WTC11 (cell line): Measurements from ENCODE around the gene ERFL.

Source experiments
- ATF1 ChIP-seq: sonication (generic); formaldehyde crosslinking; IDR thresholded peaks from 2 replicates; pipeline ENCODE4 v1.8.1; 2023; ENCODE audit warnings: mild to moderate bottlenecking, moderate library complexity, missing genetic modification reagents
- NR3C1 ChIP-seq: sonication (generic); formaldehyde crosslinking; conservative IDR thresholded peaks from 2 replicates; pipeline ENCODE4 v1.8.1; 2023; ENCODE audit warnings: low read depth, mild to moderate bottlenecking, missing genetic modification reagents
- SMAD3 ChIP-seq: sonication (generic); formaldehyde crosslinking; IDR thresholded peaks from 2 replicates; pipeline ENCODE4 v1.8.0; 2022; ENCODE audit warnings: missing genetic modification reagents, mild to moderate bottlenecking, borderline replicate concordance
- SOX15 ChIP-seq: fragments of 250-450 bp; sonication (Bioruptor Pico); IDR thresholded peaks from 2 replicates; pipeline ENCODE4 v1.9.0; 2021; ENCODE audit warnings: mild to moderate bottlenecking
- SP1 ChIP-seq: sonication (generic); formaldehyde crosslinking; conservative IDR thresholded peaks from 2 replicates; pipeline ENCODE4 v1.8.1; 2022; ENCODE audit warnings: missing genetic modification reagents
- TP53 ChIP-seq: sonication (generic); formaldehyde crosslinking; IDR thresholded peaks from 2 replicates; pipeline ENCODE4 v1.8.1; 2023; ENCODE audit warnings: mild to moderate bottlenecking, missing genetic modification reagents
- TF ChIP-seq, protein P1 (sequence below): fragments of 250-450 bp; sonication (Bioruptor Pico); IDR thresholded peaks from 2 replicates; pipeline ENCODE4 v1.8.0; 2021; ENCODE audit warnings: mild to moderate bottlenecking
- TF ChIP-seq, protein P2 (sequence below): sonication (generic); formaldehyde crosslinking; IDR thresholded peaks from 2 replicates; pipeline ENCODE4 v1.8.0; 2022; ENCODE audit warnings: mild to moderate bottlenecking, missing genetic modification reagents
- TF ChIP-seq, protein P3 (sequence below): fragments of 200-600 bp; IDR thresholded peaks from 2 replicates; pipeline ENCODE4 v1.8.0; 2022; ENCODE audit warnings: antibody characterized with exemption
- TF ChIP-seq, protein P4 (sequence below): sonication (generic); formaldehyde crosslinking; IDR thresholded peaks from 2 replicates; pipeline ENCODE4 v1.8.0; 2022; ENCODE audit warnings: missing genetic modification reagents
- TF ChIP-seq, protein P5 (sequence below): sonication (generic); formaldehyde crosslinking; IDR thresholded peaks from 2 replicates; pipeline ENCODE4 v1.8.0; 2022; ENCODE audit warnings: mild to moderate bottlenecking, missing genetic modification reagents
- TF ChIP-seq, protein P6 (sequence below): sonication (generic); formaldehyde crosslinking; IDR thresholded peaks from 2 replicates; pipeline ENCODE4 v1.8.1; 2022; ENCODE audit warnings: low read depth, mild to moderate bottlenecking, moderate library complexity, missing genetic modification reagents, borderline replicate concordance
- TF ChIP-seq, protein P7 (sequence below): sonication (generic); formaldehyde crosslinking; IDR thresholded peaks from 2 replicates; pipeline ENCODE4 v1.8.1; 2023; ENCODE audit warnings: mild to moderate bottlenecking, moderate library complexity, missing genetic modification reagents

DNA sequence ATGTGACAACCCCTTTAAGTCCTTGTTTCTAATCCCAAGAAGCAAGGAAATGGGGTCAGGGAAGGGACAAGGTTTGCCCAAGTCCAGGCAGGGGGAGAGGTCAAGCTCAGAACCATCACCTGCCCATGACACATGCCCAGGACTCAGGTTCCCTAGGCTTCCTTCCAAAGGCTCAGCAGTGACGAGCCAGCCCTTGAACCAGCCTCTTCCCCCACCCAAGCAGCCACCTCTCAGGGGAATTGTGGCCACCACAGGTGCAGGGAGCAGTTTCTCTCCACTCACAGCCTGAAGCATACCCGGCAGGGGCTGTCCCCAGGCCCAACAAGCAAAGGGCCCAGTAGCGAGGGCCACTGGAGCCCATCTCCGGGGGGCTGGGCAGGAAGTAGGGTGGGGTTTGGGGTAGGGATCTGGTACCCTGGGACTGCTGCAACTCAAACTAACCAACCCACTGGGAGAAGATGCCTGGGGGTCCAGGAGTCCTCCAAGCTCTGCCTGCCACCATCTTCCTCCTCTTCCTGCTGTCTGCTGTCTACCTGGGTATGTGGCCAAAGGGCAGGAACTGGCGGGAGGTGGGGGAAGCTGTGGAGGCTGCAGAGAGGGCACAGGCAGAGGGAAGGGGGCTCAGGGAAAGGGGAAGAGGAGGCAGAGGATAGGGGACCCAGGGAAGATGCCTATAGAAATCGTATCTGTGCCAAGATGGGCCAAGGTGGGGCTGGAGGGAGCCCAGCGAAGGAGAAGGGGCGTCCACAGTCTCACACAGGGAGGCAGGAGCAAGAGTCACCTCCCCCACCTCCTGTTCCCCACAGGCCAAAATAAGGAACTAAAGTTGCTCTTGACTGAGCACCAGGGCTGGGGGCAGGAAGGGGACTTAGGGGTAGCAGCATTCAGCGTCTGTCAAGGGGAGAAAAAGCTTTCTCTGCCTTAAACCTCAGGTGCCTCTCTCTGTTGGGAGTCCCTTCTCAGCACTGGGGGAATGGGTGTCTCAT lies 51.1 kb downstream of the ERFL start, which contains the start of gene CD79A:
- no peak for TF ChIP-seq NR3C1 (CRISPR knock-in tag)
- TF ChIP-seq SP1 (CRISPR knock-in tag): no peak
- TF ChIP-seq, protein P1, sequence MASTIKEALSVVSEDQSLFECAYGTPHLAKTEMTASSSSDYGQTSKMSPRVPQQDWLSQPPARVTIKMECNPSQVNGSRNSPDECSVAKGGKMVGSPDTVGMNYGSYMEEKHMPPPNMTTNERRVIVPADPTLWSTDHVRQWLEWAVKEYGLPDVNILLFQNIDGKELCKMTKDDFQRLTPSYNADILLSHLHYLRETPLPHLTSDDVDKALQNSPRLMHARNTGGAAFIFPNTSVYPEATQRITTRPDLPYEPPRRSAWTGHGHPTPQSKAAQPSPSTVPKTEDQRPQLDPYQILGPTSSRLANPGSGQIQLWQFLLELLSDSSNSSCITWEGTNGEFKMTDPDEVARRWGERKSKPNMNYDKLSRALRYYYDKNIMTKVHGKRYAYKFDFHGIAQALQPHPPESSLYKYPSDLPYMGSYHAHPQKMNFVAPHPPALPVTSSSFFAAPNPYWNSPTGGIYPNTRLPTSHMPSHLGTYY (CRISPR knock-in tag): no peak
- TF ChIP-seq, protein P2, sequence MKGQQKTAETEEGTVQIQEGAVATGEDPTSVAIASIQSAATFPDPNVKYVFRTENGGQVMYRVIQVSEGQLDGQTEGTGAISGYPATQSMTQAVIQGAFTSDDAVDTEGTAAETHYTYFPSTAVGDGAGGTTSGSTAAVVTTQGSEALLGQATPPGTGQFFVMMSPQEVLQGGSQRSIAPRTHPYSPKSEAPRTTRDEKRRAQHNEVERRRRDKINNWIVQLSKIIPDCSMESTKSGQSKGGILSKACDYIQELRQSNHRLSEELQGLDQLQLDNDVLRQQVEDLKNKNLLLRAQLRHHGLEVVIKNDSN (CRISPR knock-in tag): no peak
- TF ChIP-seq, protein P3, sequence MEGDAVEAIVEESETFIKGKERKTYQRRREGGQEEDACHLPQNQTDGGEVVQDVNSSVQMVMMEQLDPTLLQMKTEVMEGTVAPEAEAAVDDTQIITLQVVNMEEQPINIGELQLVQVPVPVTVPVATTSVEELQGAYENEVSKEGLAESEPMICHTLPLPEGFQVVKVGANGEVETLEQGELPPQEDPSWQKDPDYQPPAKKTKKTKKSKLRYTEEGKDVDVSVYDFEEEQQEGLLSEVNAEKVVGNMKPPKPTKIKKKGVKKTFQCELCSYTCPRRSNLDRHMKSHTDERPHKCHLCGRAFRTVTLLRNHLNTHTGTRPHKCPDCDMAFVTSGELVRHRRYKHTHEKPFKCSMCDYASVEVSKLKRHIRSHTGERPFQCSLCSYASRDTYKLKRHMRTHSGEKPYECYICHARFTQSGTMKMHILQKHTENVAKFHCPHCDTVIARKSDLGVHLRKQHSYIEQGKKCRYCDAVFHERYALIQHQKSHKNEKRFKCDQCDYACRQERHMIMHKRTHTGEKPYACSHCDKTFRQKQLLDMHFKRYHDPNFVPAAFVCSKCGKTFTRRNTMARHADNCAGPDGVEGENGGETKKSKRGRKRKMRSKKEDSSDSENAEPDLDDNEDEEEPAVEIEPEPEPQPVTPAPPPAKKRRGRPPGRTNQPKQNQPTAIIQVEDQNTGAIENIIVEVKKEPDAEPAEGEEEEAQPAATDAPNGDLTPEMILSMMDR: no peak
- TF ChIP-seq, protein P4, sequence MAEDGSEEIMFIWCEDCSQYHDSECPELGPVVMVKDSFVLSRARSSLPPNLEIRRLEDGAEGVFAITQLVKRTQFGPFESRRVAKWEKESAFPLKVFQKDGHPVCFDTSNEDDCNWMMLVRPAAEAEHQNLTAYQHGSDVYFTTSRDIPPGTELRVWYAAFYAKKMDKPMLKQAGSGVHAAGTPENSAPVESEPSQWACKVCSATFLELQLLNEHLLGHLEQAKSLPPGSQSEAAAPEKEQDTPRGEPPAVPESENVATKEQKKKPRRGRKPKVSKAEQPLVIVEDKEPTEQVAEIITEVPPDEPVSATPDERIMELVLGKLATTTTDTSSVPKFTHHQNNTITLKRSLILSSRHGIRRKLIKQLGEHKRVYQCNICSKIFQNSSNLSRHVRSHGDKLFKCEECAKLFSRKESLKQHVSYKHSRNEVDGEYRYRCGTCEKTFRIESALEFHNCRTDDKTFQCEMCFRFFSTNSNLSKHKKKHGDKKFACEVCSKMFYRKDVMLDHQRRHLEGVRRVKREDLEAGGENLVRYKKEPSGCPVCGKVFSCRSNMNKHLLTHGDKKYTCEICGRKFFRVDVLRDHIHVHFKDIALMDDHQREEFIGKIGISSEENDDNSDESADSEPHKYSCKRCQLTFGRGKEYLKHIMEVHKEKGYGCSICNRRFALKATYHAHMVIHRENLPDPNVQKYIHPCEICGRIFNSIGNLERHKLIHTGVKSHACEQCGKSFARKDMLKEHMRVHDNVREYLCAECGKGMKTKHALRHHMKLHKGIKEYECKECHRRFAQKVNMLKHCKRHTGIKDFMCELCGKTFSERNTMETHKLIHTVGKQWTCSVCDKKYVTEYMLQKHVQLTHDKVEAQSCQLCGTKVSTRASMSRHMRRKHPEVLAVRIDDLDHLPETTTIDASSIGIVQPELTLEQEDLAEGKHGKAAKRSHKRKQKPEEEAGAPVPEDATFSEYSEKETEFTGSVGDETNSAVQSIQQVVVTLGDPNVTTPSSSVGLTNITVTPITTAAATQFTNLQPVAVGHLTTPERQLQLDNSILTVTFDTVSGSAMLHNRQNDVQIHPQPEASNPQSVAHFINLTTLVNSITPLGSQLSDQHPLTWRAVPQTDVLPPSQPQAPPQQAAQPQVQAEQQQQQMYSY: no peak
- TF ChIP-seq SOX15 (CRISPR knock-in tag): no peak
- no peak for TF ChIP-seq SMAD3 (CRISPR knock-in tag)
- TF ChIP-seq, protein P5, sequence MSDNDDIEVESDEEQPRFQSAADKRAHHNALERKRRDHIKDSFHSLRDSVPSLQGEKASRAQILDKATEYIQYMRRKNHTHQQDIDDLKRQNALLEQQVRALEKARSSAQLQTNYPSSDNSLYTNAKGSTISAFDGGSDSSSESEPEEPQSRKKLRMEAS: no peak
- TF ChIP-seq TP53 (CRISPR knock-in tag): no peak
- TF ChIP-seq, protein P6, sequence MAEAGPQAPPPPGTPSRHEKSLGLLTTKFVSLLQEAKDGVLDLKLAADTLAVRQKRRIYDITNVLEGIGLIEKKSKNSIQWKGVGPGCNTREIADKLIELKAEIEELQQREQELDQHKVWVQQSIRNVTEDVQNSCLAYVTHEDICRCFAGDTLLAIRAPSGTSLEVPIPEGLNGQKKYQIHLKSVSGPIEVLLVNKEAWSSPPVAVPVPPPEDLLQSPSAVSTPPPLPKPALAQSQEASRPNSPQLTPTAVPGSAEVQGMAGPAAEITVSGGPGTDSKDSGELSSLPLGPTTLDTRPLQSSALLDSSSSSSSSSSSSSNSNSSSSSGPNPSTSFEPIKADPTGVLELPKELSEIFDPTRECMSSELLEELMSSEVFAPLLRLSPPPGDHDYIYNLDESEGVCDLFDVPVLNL (CRISPR knock-in tag): no peak
- TF ChIP-seq ATF1 (CRISPR knock-in tag): no peak
- TF ChIP-seq, protein P7, sequence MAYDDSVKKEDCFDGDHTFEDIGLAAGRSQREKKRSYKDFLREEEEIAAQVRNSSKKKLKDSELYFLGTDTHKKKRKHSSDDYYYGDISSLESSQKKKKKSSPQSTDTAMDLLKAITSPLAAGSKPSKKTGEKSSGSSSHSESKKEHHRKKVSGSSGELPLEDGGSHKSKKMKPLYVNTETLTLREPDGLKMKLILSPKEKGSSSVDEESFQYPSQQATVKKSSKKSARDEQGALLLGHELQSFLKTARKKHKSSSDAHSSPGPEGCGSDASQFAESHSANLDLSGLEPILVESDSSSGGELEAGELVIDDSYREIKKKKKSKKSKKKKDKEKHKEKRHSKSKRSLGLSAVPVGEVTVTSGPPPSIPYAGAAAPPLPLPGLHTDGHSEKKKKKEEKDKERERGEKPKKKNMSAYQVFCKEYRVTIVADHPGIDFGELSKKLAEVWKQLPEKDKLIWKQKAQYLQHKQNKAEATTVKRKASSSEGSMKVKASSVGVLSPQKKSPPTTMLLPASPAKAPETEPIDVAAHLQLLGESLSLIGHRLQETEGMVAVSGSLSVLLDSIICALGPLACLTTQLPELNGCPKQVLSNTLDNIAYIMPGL (CRISPR knock-in tag): no peak
